GM19372 (cell line): ENCODE data around the gene TDRD3.

ENCODE experiments used
- ATAC-seq: cut with Tn5 transposase; IDR thresholded peaks from one replicate; pipeline ENCODE4 v1.9.1; 2021; ENCODE audit warnings: mild to moderate bottlenecking, low read depth, moderate library complexity; ENCODE audit not compliant: unreplicated experiment

The TDRD3 gene

DNA sequence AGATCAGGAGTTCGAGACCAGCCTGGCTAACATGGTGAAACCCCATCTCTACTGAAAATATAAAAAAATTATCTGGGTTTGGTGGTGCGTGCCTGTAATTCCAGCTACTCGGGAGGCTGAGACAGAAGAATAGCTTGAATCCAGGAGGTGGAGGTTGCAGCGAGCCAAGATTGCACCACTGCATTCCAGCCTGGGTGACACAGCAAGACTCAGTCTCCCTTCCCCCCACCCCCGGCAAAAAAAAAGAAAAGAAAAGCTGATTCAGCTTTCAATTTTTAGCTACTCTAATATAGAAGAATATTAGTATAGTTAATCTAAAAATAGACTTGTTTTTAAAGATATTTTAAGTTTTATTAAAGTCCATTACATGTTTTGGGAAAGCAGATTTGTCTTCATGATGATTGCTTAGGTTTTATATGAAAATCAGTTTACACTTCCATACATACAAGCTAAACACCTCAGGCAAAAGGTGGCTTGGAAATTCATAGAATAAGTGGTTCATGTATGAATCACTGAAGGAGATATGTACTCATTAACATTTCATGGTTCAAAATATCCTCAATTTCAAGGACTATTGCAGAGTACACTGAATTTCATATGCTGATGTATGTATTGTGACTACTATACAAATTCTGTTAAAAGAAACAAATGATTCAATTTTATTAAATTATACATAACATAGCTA, 165.2 kb downstream of the TDRD3 start:
- ATAC-seq, result no peak

DNA sequence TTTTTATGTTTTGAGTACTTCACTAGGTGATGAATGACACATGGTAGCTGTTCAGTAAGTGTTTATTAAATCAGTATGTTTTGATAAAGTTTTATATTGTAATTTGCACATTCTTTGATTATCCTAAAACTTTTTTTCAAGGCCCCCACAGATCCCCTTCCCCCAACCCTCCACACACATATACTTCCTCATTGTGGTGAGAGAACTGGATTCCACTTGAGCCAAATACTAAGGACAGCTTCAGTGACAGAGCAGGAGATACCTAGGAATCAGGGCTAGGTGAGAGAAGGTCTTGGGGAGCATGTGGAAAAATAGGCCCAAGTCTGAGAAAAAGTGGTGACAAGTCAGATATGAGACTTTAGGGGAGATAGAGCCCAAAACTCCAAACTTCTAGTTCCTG, 174.6 kb downstream of the TDRD3 start:
- ATAC-seq, result no peak

DNA sequence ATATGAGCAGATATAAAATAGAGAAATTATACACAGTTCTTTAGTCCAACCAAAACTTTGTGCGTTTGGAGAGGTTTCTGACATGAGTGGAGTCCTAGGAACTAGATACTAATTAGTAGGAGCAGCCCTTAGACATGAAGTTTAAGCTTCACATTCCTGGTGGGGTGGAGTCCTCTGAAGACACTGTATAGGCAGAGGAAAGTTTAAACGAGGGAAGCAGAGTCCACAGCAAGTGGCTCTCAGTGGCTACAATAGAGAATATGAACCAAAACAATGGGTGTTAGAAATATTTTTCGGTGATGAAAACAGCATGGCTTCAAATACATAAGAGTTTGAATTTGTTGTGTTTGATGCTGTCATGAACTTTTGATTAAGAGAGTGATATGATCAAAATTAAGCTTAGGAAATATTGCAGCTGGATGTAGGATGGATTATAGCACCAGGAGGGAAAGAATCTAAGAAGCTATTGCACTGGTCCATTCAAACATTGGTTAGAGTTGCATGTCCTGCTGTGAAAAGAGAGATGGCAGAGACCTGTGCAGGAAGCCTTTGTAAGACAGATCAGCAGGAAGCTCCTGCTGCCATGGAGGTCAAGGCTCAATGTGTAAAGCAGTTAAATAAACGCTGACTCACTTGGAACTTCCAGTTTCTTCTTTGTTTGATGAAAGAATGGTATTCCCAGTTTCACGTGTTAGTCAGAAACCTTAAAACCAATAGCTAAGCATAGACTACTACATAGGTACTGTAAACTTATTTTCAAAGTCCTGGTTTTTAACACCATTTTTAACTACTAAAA, 175.2 kb downstream of the TDRD3 start:
- ATAC-seq, result no peak

DNA sequence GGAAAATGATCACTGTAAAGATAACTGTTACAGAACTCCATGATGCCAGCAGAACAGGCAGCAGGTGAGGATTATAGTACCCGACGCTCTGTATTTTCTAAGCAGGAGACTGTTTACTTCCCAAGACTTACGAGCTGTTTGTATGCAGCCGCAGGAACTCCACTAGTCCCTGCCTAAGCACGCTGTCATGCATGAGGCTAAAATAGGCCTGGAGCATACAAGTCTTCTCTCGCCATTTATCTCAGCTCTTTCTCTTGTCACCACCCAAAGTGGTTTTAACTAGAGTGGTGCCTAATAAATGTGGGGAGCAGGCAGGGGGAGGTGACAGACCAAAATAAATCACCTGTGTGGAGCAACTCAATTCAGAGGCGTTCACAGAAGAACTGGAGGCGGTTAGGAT, 175.8 kb downstream of the TDRD3 start:
- no peak for ATAC-seq

DNA sequence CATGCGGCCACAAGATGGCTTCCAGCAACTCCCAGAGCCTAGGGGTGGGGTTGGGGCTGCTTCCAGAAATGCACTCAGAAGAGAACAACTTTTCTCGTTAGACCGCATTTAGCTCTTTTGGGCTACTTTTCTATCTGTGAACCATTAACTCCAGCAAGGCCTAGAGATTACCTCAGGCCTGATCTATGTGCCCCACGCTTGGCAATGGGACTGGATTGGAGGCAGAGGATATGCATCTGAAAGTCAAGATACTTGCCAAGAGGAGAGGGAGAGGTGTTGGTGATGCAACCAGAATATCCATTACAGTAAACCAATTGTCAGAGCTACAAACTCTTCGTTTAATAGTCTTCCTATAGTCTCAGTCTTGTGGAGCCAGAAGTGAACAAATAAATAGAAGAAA, 177.7 kb downstream of the TDRD3 start:
- no peak for ATAC-seq

DNA sequence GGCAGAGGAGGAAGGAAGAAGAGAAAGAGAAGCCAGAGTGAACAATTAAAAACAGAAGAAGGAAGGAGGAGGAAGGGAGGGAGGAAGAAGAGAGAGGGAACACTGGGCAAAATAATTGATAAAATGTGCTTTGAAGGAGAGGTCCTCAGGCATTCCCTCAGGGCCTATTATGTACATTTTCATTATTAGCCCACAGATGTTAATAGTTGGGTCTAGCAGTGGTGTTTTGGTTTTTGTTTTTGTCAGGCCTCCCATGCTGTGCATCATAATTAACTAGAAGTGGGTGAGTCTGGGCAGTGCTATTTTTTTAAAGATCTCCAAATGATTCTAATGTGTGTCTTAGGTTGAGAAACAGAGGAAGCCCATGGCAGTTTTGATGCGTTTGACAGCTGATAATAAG, 178.1 kb downstream of the TDRD3 start:
- ATAC-seq, result no peak

DNA sequence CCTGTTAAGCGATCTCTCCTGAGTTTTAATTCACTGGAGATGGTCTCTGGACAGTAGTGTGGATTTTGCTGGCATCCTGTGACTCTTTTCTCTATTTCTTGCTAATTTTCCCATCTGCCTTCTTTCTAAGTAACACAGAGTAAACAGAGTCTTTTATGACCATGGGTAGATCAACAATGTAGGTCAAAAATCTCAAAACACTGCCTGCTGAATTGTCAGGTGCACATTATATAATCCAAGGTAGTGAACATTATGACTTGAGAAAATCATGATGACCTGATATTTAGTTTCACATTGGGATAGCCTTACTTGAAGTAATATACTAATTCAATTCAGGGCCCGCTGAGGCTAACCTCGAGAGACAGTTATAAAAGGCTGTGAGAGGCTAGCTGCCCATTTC, 180.7 kb downstream of the TDRD3 start:
- ATAC-seq, result no peak

DNA sequence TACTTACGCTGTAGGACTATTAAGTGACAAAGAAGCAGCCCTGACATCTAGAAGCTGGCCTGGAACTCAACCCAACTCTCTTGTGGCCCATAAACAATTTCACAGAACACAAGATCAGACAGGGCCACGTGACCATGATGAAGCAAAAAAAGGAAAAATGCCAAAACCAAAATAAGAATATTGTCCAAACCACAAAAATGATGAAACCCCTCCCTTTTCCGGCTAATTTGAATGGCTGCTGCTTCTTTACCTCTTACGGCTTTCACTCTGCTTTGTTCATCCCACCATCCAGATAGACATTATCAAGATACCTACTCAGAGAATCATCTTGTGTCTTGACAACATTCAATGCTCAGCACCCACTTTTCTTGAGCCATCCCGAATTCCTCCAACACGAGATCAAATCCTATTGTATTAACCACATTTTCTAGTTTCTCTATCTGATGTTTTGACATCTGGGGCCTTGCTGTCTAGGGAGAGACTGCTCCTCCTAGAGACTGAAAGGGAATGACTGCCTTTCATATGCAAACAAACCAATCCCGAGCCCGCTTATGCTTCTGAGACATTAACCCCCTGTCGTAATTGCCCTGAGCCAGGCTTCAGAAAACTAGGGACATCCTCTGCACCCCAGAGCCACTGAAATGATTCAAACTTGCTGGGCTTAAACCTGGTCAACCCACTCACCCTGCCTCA, 186.3 kb downstream of the TDRD3 start:
- ATAC-seq, result no peak

DNA sequence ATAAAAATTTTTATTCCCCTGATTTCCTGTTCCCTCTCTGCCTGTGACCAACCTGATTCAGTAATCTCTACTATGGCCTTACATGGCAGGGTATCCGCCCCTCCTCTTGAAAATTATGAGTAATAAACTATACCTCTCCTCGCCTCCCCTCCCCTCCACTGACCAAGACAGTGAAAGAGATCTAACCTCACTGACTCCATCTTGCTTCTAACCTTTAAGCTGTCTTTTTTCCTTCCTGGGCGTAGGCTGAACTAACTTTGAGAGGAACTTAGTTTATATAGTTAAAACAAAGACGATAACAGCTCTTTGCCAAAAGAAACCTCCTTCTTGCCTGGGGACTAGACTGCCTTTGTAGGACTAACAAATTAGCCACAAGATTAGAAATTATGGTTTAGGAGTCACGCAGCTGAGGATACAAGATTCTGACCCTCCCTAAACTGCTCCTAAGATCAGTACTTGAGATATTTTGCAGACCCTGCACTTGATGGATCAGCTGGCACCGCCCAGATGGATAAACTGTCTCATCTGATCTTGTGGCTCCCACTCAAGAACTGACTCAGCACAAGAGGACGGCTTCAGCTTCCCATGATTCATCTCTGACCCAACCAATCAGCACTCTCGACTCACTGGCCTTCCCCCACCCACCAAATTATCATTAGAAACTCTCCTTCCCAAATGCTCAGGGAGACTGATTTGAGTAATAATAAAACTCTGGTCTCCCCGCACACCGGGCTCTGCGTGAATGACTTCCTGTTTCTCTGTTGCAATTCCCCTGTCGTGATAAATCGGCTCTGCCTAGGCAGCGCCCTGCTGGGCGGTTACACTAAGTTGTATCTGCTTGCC, 187.1 kb downstream of the TDRD3 start:
- no peak for ATAC-seq

DNA sequence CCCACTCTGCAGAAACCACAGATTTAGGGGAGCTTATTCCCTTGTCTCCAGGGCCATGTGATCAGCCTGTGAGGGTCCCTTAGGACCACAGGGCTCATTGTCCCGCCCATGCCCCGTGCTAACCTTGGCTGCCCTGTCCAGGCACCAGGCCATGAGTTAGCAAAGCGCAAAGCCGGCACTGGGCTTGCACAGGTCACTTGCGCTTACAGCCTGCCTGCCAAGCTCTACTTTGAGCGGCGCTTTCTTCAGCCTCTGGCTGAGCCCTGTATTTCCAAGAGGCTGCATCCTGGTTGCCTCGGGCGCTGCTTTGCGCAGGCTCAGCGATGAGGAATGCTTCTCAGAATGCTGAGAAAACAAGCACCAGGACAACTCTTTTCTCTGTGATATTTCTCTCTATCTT, 188.0 kb downstream of the TDRD3 start:
- ATAC-seq, result no peak

DNA sequence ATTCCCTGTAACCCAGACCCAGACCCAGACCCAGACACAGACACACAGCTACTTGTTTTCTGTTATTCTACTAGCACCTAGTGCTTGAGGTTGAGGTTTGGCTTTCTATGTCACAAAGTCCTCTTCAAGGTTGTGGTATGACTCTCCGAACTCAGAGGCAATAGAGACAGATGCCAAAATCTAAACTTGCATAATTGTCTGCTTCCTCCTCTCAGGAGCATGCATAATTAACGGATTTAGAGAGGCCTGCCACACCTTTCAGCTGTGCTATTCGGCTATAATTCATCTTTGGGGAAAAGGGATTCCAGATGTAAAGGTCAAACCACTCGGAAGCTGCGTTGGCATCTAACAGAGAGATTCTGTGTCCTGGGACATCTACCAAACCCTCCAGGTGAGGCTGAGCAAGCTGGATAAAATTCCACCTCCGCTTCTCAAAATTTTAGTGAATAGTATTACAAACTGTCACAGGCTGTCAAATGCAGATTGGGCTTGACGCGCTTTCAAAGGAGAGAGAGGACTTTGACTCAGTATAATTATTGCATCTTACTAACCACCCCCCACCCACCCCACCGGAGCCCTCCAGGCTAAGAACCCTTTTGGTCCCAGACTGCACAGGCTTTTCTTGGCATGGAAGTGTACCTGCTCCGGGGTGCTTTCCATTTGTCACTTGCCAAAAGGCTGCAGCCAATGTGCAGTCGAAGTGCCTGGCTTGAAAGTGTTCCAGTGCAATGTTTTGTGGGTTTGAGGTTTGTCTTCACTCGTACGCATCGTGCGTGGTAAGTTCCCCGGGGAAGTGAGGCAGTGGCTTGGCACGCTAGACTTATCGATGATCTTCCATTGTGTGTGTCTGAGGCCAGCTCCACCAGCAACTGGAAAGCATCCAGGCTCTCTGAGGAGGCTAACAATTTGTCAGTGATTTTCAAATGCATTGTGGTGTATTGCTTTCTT, 194.1 kb downstream of the TDRD3 start:
- peak; percentile 66 for ATAC-seq

DNA sequence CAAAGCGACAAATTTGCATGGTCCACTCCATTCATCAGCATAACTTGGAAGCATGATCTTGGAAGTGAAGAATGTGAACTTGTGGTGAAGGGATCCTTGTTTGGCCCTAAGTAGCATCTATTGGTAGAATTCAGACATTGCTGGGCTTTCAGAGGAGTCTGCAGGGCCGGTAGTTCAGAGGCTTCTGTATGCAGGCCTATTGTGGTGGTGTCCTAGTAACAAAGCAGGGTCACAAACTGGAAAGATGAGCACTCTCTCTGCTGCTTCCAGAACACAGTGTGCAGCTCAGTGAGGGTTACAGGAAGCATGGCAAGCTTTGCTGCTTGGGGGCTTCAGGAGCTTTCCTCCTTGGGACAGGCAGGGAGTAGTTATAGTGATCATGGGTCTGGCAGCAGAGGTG, 206.0 kb downstream of the TDRD3 start:
- ATAC-seq, result no peak

DNA sequence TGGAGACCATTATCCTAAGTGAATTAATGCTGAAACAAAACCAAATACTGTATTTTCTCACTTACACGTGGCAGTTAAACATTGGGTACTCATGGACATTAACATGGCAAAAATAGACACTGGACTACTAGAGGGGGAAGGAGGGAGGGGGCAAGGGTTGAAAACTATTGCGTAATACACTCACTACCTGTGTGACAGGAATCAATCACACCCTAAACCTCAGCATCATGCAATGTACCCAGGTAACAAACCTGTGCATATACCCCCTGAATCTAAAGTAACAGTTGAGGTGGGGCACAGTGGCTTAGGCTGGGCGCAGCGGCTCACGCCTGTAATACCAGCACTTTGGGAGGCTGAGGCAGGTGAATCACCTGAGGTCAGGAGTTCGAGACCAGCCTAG, 207.0 kb downstream of the TDRD3 start:
- no peak for ATAC-seq

DNA sequence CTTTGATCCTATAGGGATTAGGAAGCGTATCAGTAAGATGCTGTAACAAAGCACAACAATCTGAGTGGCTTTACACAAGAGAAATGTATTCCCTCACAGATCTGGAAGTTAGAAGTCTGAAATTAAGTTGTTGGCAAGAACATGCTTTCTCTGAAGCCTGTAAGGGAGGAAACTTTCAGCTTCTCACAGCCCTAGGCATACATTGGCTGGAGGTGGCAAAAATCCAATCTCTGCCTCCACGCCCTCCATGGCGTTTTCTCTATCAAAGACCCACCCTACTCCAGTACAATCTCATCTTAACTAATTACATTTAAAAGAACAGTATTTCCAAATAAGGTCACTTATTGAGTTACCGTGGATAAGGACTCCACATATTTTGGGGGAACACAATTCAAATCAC, 211.9 kb downstream of the TDRD3 start:
- ATAC-seq, result no peak

DNA sequence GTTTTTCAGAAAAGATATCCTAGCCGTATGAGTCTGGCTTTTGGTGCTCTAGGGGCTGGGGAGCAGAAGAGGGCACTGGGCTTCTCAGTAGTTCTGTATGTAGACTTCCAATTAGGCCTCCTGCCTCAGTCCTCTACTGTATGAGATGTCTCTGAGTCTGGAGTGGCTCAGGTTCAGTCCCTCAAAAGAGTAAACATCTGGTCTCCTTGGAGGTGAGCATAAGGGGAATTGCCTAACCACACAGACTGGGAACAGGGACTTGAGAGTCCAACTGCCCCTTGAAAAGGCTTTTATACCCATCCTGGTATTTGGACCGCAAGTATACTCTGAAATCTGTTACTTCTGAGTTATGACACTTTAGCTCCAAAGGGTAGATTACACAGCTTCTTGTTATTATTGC, 214.5 kb downstream of the TDRD3 start:
- no peak for ATAC-seq

DNA sequence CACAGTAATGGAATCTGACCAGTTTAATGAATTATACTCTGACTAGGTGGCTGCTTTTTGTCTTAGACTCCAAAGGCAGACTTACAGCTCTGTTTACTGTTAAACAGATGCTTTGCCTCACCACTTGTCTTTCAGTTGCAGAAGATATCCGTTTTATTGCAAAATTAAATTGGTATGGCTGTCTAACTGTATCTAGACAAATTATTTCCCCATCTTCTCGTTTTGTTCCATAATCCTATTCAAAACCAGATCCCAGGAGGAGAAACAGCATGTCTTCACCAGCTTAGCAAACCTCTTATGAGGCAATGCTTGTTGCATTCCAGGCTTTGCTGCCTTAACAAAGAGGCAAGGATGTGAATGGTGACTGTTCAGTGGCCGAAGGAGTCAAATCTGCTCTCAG, 215.6 kb downstream of the TDRD3 start:
- ATAC-seq, result no peak

DNA sequence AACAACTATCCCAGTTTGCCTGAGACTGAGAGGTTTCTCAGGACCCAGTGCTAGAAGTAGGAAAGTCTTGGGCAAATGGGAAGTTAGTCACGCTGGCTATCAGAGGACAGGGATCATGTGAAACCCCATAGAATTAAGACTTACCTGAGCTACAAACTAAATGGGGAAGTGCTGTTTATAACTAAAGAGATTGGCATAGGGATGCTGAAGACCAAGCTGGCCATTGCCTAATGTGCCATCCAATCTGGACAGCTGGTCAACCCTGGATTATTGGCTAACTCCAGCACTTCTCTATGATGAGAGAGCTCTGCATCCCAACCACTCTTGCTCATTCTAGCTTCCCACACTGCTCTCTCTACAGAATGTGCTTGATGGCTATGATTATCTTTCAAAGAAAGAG, 216.1 kb downstream of the TDRD3 start:
- no peak for ATAC-seq

DNA sequence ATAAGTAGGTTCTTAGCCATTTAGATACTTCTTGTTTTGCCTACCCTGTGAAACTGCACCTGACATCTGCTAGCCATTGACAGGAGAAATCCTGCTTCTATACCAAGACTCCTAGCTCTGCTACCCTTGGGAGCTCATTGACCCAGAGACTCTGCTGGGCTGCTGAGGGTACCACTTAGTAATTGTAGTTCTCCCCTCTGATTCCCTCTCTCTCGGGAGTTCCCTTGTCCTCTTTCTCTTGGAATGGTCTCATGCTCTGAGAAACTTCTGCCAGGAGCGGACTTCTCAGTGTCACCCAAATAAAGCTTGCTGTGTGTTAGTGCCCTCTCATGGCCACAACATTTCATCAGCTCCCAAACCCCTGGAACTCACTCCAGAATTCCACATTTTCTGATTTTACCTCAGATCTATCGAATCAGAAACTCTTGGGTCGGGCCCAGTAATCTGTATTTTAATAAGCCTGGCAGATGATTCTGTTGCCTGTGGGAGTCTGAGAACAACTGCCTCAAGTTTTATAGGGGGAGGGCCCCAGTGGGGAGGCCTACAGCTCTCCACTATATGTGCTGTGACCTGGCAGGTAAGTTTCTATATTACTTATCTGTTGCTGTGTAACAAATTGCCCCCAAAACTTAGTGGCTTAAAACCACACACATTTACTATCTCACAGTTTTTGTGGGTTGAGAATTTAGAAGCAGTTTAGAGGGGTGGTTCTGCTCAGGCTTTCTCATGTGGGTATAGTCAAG, 221.1 kb downstream of the TDRD3 start:
- ATAC-seq, result no peak

DNA sequence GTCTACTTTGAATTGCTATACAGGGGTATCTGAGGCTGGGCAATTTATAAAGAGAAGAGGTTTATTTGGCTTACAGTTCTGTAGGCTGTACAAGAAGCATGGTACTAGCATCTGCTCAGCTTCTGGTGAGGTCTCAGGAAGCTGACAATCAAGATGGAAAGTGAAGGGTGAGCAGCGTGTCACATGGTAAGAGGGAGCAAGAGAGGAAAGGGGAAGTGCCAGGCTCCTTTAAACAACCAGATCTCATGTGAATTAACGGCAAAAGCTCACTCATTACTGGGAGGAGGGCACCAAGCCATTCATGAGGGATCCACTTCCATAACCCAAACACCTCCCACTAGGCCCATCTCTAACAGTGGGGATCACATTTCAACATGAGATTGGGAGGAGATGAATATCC, 222.4 kb downstream of the TDRD3 start:
- ATAC-seq, result no peak
